PFSK-1 (cell line): Measurements from ENCODE around the gene NUPR2.

Source experiments
- FOXP2 ChIP-seq: optimal IDR thresholded peaks from 2 replicates; pipeline ENCODE3; 2011; ENCODE audit warnings: borderline replicate concordance, control low read depth, inconsistent platforms; ENCODE audit not compliant: insufficient read depth; ENCODE audit errors: extremely low read length, extremely low read depth
- POLR2AphosphoS5 ChIP-seq: IDR thresholded peaks from 2 replicates; pipeline ENCODE4 v1.6.1; 2012; ENCODE audit warnings: low read depth, mild to moderate bottlenecking, control low read depth, low read length, moderate library complexity
- REST ChIP-seq, 2 experiments: IDR thresholded peaks; 2 replicates each; pipeline versions ENCODE4 v1.6.1 to v1.8.0; 2011 to 2012; ENCODE audit warnings: low read depth in 2 of 2, low read length in 2 of 2, control low read depth in 1 of 2, inconsistent platforms in 1 of 2, mild to moderate bottlenecking in 1 of 2, moderate library complexity in 1 of 2; ENCODE audit not compliant: insufficient read depth in 1 of 2
- SIN3A ChIP-seq: IDR thresholded peaks from 2 replicates; pipeline ENCODE4 v1.6.1; 2012; ENCODE audit warnings: mild to moderate bottlenecking, low read length, moderate library complexity, borderline replicate concordance; ENCODE audit not compliant: insufficient read depth
- TAF1 ChIP-seq: IDR thresholded peaks from 2 replicates; pipeline ENCODE4 v1.6.1; 2012; ENCODE audit warnings: low read length, control low read depth, borderline replicate concordance; ENCODE audit not compliant: insufficient read depth

GRCh38 chr7:56099653-56100052 is 16.6 kb downstream of the NUPR2 start:
- TF ChIP-seq POLR2AphosphoS5 = no peak
- no peak for TF ChIP-seq REST (IDR thresholded peaks at IDR 0.05; ENCODE audit: insufficient read depth in 1 of 2, low read depth in 2 of 2, low read length in 2 of 2)
- TF ChIP-seq SIN3A = no peak
- TF ChIP-seq FOXP2 = no peak
- TF ChIP-seq TAF1 = no peak
